Hepatocyte (in vitro differentiated cells): ENCODE data around the gene NIPA2.

Experiments used
- CTCF ChIP-seq: fragments of 200-600 bp; sonication (generic); IDR thresholded peaks from 2 replicates; pipeline ENCODE4 v1.5.1; 2016; ENCODE audit warnings: antibody characterized with exemption, mild to moderate bottlenecking; ENCODE audit not compliant: poor library complexity
- EZH2 ChIP-seq: fragments of 200-600 bp; sonication (generic); IDR thresholded peaks from 2 replicates; pipeline ENCODE4 v1.6.1; 2016; ENCODE audit warnings: antibody characterized with exemption, mild to moderate bottlenecking, borderline replicate concordance
- EZH2phosphoT487 ChIP-seq: fragments of 200-600 bp; sonication (generic); IDR thresholded peaks from one replicate; pipeline ENCODE4 v1.6.1; 2018; ENCODE audit warnings: antibody characterized with exemption, mild to moderate bottlenecking, low read depth, moderate library complexity; ENCODE audit not compliant: unreplicated experiment, severe bottlenecking

- TF ChIP-seq CTCF = no peak
- no peak for TF ChIP-seq EZH2phosphoT487
- TF ChIP-seq EZH2 = no peak
Measured at GRCh38 chr15:22871481-22872086, 33.1 kb downstream of the NIPA2 start.
